AG09309 (cell line): ENCODE data around the gene ATRN.

ENCODE experiments used
- DNase-seq: peaks from one replicate; pipeline ENCODE4 v3.0.0-alpha.2; 2010; ENCODE audit warnings: low read depth
- H3K4me3 ChIP-seq: 2 replicates; pipeline ENCODE4 v1.5.1; 2011; ENCODE audit warnings: mild to moderate bottlenecking, low read depth, low read length, moderate library complexity; ENCODE audit not compliant: control insufficient read depth
- CTCF ChIP-seq: IDR thresholded peaks from 2 replicates; pipeline ENCODE4 v1.5.1; 2011; ENCODE audit warnings: mild to moderate bottlenecking, low read depth, low read length, inconsistent platforms; ENCODE audit not compliant: insufficient read depth, control insufficient read depth; ENCODE audit errors: missing control alignments

The ATRN gene

GRCh38 chr20:3559231-3559630 is 88.4 kb downstream of the ATRN start:
- DNase-seq = no peak
- TF ChIP-seq CTCF = no peak
- H3K4me3 ChIP-seq = no peak overlapping the region

GRCh38 chr20:3559637-3560036 is 88.8 kb downstream of the ATRN start:
- no peak for DNase-seq
- H3K4me3 ChIP-seq = no peak overlapping the region
- TF ChIP-seq CTCF = no peak

GRCh38 chr20:3560162-3560561 is 89.3 kb downstream of the ATRN start:
- no peak overlapping the region for H3K4me3 ChIP-seq
- DNase-seq = no peak
- TF ChIP-seq CTCF = no peak

- TF ChIP-seq CTCF = no peak
- no peak overlapping the region for H3K4me3 ChIP-seq
- no peak for DNase-seq
Measured at GRCh38 chr20:3560578-3560977, 89.8 kb downstream of the ATRN start.

GRCh38 chr20:3563133-3563532 is 92.3 kb downstream of the ATRN start:
- TF ChIP-seq CTCF = no peak
- H3K4me3 ChIP-seq = no peak overlapping the region
- no peak for DNase-seq

- peak; percentile 70 for TF ChIP-seq CTCF
- peak; percentile 21 for DNase-seq
- H3K4me3 ChIP-seq = no peak overlapping the region
Measured at GRCh38 chr20:3563548-3564177, 92.8 kb downstream of the ATRN start.

GRCh38 chr20:3565851-3566250 is 95.0 kb downstream of the ATRN start:
- no peak overlapping the region for H3K4me3 ChIP-seq
- DNase-seq = no peak
- TF ChIP-seq CTCF = no peak
